Stimulated activated CD4-positive, alpha-beta T cell treated with anti-CD3 and anti-CD28 coated beads, TNF-alpha, amount 100 ng/mL, for 48 hours (primary cell): ENCODE results near the gene KLK6.

ENCODE experiments used
- DNase-seq, 3 donors: peaks; one replicate each; pipeline ENCODE4 v3.0.0-alpha.2; 2020; ENCODE audit warnings: low read depth in 3 of 3

Gene KLK6

GRCh38 chr19:50911206-50912101 is 57.9 kb downstream of the KLK6 start, which contains the start of gene KLK4:
Gene KLK4, minus strand, starts transcription at chr19:50911395. Its CDS starts 657 bp downstream, at chr19:50910738.
- DNase-seq = no peak

GRCh38 chr19:50910722-50911121 is 58.7 kb downstream of the KLK6 start:
- DNase-seq = no peak

- peak in 2 of 3 donors; percentile 38 to 43 for DNase-seq
These were observed 59.9 kb downstream of the KLK6 start for GRCh38 chr19:50909240-50910070.
